ENCODE measurements around the gene ARID3C.

The ARID3C gene, protein sequence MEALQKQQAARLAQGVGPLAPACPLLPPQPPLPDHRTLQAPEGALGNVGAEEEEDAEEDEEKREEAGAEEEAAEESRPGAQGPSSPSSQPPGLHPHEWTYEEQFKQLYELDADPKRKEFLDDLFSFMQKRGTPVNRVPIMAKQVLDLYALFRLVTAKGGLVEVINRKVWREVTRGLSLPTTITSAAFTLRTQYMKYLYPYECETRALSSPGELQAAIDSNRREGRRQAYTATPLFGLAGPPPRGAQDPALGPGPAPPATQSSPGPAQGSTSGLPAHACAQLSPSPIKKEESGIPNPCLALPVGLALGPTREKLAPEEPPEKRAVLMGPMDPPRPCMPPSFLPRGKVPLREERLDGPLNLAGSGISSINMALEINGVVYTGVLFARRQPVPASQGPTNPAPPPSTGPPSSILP

DNA sequence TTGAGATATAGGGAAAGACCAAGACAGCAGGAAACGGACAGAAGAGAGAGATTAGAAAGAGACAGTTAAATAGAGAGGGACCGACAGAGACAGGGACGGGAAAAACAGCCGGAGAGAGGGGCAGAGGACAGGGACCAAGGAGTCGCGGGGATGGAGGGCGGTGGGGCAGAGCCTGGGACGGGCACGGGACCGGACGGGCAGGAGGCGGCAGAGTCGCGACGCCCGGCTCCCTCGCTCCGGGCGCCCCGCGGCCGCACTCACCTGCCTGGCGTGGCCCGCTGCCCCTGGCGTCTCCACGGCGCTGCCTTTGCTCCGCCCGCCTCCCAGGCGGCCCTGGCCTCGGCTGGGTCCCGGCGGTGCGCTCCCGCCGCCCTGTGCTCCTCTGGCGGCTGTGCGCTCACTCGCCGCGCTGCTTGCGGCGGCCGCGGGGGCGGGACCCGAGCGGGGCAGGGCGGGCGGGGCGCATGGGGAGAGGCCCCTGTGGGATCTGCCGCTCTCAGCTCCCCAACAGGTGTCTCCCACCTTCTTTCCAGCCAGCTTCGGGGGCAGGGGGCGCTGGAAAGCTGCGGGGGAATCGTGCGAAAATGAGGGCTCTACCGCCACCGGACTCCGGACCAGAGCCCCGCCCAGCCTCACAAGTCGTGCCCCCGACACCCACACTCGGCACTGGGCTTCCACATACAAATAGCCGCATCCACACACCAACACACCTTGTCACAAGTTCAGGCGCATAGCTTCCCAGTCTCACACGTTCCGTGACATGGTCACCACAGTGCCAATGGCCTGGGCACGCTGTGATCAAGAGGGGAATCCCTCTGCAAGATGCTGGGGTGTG, at the start of gene ARID3C:
Gene ARID3C, minus strand, starts transcription at position 411 of the 835 bp plus-strand sequence. CDS start 1,052 bp downstream, outside the sequence.
- DNase-seq, result peak; percentile 48

DNA sequence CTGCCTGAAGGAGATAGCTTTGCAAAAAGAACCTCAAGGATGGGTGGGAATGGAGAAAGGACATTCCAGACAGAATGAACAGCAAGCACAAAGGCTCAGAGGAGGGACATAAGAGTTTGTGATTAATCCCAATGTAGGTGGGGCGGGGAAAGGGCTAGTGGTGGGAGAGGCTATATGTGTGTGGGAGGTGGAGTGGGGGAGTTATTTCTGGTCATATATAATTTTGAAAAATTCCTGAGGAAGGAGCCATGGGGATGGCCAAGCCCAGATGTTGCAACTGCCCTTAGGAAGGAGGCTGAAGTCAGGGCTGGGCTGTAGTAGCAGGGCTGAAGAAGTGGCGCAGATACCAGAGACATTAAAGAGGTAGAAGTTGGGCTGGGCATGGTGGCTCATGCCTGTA, 47.0 kb upstream of the ARID3C start:
- no peak for DNase-seq

DNA sequence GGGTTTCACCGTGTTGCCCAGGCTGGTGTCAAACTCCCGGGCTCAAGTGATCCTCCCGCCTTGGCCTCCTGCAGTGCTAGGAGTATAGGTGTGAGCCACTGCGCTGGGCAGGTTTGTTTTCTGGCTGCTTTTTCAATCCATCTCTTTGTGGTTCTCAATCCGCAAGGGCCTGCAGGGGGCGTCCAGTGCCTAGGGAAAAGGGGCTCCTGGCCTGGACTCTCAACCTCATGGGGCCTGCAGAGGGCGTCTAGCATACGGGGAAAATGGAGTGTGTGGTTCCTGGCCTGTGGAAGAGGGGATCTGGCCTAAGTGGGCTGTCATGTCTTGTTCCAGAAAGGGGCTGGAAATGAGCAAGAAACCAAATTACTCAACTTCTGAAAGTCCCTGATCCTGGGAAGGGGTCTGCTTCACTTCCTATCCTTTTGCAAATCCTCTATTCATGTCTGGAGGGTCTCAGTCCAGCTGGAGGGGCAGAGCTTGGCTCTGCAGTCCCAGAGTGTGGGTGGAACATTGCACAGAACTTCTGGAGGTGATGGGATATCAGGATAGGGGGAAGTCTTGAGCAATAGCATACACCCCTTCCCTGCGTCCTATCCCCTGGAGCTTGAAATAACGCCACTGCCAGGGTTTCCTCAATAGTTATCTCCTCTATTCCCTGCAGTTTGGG, 46.3 kb upstream of the ARID3C start:
- DNase-seq, result peak; percentile 57

DNA sequence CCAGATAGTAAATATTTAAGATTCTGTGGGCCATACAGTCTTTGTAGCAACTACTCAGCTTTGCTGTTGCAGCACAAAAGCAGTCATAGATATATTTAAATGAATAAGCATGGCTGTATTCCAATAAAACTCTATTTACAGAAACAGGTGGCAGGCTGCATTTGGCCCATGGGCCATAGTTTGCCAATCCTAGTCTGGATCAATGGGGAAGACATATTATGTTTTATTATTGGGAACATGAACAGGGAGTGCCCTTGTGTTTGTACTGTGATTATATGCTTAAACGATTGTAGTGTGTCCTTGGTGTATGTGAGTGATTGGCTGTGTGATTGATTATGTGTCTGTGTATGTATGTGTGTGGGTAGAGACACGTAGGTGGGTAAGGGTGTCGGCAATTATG, 45.6 kb upstream of the ARID3C start:
- no peak for DNase-seq

DNA sequence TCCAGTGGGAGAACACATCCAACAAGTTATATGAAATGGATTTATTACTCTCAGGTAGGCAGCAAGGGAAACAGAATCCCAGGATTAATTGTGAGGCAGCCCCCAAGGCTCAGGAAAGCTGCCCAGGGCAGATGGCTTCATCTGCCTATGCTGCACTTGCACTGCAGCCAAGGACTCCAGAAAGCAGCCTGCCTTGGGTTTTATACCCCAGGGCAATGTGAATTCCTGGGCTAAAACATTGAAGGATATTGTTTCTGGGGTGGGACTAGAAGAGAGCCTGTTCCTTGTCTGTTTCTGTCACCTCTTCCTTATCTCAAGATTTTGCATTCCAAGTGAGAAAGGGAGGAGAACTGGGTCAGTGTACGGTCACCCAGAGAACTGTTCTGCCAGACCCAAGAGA, 42.4 kb upstream of the ARID3C start:
- no peak for DNase-seq

DNA sequence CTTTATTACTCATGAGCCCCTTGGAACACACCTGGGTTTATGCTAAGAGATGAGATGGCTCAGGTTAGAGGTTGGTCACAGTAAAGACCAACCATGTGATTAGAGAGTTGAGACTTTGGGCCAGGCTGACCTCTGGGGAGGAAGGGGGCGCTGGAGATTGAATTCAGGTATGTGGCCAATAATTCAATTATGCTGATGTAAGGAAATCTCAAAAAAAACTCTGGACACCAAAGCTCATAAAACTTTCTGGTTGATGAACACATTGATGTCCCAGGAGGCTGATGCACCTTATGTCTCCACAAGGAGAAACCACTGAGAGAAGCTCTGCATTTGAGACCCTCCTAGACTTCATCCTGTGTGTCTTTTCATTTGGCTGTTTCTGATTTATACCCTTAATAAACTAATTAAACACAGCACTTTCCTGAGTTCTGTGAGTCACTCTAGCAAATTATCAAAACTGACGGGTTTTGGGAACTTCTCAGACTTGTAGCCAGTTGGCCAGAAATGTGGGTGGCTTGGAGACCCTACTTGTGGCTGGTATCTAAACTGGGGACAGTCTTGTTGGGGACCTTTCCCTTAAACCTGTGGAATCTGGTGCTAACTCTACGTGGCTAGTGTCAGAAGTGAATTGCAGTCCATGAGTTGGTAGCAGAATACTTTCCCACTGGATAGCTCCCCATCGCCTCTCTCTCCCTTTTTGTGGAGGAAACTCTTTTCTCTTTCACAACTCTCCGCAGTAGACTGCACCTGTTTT, 41.1 kb upstream of the ARID3C start:
- DNase-seq, result no peak

DNA sequence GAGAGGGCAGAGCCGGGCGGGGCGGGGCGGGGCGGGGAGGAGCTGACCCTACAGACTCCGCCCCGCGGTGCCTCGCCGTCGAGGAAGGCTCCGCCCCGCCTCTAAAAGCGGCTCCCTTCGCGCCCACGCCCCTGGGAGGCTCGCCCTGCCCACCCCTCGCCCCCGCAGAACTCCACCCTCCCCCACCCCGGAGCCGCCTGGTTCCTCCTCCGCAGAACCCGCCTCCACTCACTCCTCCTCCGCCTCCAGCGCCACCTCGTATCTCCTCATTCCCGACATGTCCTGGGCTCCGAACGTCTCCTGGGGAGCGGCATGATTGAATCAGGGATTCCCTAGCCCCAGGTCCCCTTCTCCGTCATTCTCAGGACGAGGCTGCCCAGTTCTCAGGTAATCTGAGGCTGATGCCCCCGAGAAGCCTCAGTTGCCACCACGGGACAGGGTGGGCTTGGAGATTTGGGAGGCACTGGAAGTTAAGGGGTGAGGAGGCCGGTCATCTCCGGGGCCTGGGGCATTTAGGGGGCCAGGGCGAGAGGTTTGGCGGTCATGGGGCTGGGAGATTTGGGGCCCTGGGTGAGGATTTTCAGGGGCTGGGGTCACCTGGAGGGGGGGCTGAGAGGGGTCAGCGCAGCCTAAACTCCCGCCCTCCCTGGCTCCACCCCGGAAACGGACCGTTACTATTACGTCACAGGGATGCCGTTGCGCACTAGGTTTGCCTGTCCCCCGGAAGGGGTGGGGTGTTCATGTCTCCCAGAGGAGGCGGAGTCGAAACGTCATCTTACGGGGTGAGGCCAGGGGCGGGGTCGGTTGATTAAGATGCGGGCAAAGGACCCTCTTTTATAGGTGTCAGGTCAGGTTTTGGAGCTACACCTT, 36.8 kb upstream of the ARID3C start:
- peak; percentile 94 for DNase-seq

DNA sequence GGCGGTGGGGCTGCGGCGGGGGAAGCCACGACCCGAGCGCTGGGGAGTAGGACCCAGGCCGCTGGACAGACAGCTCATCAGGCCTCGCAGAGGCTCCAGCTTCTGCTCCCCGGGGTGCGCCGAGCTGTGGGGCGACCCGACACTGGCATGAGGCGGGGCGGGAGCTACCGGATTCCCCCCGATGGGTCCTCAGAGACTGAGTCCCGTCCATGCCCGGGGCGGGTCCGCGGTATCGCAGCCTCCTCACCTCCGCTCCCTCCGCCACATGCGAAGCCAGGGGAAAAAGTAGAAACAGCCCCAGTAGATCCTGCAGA, 36.2 kb upstream of the ARID3C start:
- no peak for DNase-seq

DNA sequence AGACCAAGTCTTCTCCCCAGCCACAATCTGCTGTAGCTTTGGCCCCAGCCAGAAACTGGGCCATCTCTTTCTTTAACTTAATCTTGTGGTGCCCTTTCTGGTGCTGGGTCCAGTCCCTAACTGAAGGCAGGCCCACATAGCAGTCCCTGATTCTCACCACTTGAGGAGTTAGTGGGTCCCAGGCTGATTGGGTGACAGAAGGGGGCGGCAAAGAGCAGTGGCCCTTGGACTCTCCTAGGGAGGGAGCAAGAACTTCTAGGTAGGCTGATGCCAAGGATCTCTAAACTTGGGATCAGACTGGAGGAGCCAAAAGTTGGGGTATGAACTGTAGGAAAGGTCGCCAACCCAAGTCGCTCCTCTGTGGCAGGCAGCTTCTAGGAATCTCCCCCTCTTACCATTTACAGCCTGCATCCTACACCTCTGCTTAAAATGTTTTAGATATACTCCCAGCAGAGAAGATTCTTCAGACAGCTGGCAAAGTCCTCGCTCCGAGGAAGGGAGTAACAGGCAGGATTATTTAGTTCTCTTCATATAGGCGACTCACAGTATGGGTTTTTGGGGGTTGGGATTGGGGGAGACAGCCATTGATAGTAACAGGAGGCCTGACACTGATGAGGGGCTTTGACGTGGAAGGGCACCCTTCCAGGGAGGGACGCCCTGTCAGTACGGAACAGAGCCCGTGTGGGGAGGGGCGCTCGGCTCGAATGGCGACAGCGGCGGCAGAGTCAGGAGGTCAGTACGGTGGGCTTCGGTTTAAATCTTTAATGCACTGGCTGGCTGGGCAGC, 35.6 kb upstream of the ARID3C start:
- DNase-seq, result peak; percentile 84

DNA sequence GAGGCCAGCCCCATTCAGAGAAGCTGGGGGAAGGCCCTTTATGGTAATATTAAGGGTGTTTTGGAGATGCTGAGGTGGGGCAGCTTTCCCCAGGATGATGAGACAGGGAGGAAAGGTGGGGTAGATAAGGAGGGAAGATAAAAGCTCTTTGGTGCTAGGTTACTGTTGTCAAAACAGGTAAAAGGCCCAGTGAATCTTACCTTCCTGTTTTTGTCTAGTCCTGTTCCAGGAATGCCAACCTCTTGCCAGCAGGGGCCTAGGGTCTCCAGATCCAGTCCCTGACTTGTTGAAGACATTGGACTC, 34.4 kb upstream of the ARID3C start:
- peak; percentile 83 for DNase-seq

DNA sequence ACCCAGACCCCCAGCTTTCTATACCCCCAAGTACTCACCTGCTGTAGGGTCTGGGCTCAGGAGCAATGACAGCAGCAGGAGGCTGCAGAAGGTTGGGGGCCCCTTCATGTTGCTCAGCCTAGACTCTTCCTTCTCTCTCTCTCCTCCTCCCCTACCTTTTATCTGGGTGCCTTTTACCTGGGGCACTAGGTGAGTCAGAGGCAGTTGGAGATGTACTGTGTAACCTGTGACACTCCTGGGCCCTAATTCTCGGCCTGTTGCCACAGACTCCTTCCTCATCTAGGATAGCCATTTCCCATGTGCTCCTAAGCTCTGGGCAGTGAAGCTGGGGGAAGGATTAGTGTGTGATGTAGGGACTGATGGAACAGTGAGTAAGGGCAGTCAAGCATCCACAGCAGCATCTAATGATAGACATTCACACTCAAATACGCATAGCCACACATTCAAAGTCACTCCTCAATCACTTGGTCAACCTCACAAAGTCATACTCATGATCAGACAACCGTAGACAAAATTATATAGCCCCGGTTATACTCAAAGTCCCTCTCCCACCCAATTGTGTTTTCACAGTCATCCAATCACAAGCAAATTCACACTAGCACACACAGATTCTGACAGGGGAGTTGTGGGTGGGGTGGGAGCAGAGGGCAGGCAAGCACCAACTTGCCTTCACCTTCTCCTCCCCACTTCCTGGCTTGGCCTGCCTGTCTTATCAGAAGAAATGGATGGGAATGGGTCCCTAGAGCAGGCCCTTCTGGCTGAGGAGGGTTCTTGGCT, 33.8 kb upstream of the ARID3C start, which contains the start of gene CCL27:
Gene CCL27, minus strand, starts transcription at position 132 of the 777 bp plus-strand sequence. Its CDS starts 24 bp downstream, at position 108.
- DNase-seq, result no peak

DNA sequence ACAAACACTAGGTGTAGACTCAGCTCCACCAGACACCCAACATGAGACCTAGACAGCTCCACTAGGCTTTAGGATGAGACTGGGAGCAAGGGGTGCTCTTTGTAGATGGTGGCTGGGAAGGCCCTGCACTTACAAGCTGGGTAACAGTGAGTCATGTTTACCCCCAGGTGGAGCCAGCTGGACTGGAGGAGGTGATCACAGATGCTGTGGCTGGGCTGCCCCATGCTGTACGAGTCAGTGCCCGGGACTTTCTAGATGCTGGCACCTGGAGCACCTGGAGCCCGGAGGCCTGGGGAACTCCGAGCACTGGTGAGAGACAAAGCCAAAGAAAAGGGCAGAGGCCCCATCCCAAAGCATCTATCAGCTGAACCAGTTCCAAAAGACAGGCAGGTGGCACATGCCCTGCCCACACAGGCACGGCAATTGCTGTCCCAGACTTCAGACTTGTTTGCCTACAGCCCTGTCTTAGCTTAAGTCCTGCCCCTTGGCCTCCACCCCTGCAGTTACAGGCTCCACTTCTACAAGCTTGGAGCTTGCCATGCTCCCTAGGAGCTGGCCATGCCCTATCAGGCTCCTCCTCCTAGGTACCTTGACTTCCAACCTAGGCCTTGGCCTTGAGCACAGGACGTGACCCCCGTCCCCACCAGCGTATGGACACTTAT, 30.9 kb upstream of the ARID3C start:
- DNase-seq, result no peak

DNA sequence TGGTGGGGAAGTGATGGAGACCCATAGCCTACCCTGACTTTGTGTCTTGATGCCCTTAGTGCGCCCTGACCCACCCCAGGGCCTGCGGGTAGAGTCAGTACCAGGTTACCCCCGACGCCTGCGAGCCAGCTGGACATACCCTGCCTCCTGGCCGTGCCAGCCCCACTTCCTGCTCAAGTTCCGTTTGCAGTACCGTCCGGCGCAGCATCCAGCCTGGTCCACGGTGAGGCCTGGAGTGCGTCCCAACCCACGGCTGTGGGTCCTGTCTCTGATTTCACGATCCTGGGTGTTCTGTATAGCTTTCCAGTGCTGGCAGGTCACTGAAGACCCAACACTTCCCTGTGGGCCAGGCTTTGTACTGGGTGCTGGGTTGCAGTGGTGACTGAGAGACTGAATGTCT, 29.6 kb upstream of the ARID3C start:
- DNase-seq, result no peak

DNA sequence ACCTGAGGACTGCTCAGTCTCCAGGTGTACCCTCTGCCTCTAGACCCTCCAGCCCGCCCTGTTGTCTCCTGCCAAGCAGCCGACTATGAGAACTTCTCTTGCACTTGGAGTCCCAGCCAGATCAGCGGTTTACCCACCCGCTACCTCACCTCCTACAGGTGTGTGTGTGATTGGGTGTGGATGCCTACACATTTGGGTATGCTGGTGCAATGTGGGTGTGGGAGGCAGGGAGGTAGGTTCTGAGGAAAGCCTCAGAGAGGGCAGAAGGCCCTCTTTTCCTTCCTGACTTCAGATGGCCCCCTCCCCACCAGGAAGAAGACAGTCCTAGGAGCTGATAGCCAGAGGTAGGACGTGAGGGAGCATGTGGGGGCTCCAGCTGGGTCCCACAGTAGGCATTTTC, 28.1 kb upstream of the ARID3C start:
- DNase-seq, result no peak

DNA sequence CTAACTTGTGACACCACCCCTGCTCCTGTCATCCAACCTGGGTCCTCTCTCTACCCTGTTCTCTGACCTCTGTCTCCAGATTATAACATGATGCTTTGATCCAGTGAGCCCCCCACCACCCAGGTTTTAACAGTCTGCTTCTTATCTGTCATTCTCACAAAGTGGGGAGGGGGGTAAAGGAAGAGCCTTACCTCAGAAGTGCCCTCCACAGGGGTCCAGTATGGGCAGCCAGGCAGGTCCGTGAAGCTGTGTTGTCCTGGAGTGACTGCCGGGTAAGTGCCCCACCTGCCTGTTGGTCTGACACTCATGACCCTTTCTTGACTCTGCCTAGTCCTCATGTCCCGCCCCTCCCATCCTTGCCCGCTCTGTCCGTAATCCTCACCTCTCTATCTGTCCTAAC, 26.5 kb upstream of the ARID3C start:
- no peak for DNase-seq

DNA sequence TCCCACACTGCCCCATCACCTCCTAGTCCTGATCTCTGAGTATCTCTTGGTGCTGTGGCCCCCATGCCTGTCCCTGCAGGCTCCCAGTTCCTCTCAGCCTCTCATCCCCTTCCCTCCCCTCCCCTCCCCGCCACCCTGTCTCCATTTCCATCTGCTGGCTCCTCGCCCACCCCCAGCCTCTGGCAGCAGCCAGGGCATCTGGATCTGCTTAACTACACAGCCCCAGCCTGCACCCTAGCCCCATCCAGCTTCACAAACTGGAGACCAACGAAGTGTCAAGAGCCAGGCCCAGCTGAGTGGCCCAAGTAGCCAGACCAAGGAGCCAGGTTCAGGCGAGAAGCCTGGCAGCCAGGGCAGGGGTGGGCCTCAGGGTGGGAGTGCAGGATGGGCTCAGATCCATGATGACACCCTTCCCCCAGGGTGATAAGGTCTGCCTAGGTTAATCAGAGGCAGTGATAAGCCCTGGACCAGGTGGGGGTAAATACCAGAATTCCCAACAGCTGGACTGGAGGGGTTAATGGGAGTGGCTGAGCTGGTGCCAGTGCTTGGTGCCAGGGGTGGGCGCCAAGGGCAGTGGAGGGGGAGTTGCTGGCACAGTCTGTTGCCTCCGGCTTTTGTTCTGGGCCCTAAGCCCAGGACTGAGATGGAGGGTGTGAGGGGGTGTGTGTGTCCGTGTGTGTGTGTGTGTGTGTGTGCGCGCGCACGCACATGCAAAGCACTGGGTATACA, 25.6 kb upstream of the ARID3C start:
- DNase-seq, result no peak

DNA sequence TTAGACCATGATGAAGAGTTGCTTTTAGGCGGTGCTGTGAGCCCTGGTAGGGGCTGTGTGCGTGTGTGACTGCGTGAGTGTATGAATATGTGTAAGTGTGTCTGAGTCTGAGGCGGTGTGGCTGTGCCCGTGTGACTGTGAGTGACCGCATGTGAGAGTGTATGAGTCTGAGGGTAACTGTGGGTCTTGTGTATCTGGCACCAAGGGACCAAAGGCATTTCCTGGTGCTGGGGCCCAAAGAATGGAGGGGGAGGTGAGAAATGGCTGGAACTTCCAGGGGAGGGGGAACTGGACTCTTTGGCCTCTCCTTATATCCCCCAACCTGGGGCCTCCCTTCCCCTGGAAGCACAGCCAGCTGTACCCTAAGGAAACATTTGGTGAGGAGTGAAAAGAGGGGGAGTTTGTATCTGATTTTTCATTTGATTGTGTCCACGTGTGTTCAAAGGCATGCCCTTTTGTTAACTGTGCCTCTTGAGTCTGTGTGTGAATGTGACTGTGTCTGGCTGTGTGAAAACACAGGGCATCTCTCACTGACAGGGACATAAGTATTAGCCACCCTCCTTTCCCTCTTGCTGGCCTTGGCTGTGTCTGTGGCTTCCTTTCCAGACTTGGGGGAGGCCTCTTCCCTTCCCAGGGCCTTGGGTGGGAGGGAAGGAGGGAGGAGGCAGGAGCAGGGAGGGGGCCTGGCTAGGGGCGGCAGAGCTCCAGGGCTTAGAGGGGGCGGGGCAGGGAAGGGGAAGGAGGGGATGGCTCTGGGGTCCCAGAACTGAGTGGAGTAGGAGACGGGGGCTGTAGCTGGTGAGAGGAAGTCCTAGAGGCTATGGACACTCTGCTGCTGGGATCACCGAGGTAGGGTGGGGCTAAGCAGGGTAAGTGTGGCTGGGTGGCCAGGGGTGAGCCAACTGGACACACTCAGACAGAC, 24.5 kb upstream of the ARID3C start:
- no peak for DNase-seq

DNA sequence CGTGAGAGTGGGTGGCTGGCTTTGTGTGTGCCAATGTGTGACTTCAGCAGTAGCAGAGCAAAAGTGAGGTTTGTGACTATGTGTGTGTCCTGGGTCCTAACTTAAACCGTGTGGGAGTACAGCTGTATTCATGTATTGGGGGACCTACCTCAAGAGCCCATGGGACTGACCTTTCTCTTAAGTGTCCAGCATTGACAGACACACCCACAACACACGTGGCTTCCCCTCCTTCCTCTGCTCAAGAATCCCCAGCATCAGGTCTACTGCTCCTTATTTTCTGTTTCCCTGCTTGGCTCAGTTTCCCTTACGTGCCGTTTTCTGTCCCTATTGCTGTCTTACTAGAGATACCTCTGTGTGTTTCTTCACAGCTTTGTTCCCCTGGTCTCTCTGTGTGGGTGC, 23.7 kb upstream of the ARID3C start:
- no peak for DNase-seq
